SKM-1 treated with dmso at 0.1 percent for 144 hours (cell line): ENCODE data around the gene PGF.

Source experiments
- DNase-seq: peaks from one replicate; lab custom pipeline; 2025; ENCODE audit not compliant: unreplicated experiment; lab: John Stamatoyannopoulos, UW

Gene PGF

GRCh38 chr14:74921987-74922751 is 33.2 kb downstream of the PGF start:
- DNase-seq, result no peak

- DNase-seq, result no peak
Observed at GRCh38 chr14:74921053-74921620, 34.3 kb downstream of the PGF start.

- DNase-seq, result no peak
Observed at GRCh38 chr14:74920281-74920680, 35.1 kb downstream of the PGF start.

DNA sequence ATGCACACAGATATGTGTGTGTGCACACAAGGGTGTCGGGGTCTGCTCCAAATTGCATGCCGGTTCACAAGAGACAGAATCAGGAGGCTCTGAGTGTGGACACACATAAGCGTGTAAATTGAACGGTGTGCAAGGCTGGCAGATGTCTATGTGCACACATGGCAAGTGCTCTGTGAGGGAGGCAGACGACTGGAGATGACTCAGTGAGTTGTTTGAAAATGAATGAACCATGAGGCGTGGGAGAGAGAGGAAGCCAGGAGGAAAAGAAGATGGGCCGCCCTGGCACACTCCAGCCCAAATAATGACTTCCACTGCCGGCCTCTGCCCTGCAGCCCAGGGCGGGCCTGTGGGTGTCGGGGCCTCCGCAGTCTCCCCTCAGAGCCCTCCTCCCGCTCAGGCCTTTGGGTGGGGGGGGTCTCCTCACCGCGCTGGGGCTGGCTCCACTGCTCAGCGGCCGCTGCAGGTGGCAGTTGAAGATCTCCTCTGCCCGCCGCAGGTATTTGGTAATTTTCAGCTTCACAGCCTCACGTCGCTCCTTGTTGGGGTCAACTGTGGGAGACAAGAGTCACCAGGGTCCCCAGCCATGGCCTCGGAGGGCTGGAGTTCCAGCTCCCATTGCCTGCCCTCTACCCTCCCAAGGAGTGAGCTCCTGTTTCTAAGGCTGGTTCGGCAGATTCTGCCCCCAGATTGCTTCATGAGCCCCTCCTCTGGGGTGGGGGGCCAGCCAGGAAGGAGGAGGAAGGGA is 35.8 kb downstream of the PGF start:
- DNase-seq, result no peak

GRCh38 chr14:74918380-74918779 is 37.0 kb downstream of the PGF start:
- DNase-seq, result no peak

DNA sequence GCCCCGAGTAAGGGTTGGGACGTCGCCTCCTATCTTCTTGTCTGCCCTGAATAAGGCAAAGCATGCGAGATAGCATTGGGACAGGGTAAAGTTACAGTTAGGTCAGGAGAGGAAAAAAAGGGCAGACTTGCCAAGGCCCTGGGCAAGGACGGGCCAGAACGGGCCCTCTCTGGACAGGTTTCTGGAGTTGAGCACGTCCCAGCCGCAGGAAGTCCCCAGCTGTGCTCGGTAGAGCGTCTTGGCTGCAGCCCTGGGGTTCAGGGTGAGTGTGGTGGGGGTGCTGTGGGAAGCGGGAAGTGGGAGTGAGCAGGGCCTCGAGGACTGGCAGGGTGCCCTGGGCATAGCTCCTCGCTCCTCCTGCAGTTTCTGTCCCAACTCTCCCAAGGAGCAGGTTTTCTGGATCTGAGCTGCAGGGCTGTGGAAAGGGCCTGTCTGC is 37.7 kb downstream of the PGF start:
- DNase-seq, result no peak

GRCh38 chr14:74917178-74917543 is 38.2 kb downstream of the PGF start:
- DNase-seq, result no peak

- no peak for DNase-seq
Observed at GRCh38 chr14:74915826-74916225, 39.6 kb downstream of the PGF start.

- no peak for DNase-seq
Observed at GRCh38 chr14:74915426-74915825, 40.0 kb downstream of the PGF start.

DNA sequence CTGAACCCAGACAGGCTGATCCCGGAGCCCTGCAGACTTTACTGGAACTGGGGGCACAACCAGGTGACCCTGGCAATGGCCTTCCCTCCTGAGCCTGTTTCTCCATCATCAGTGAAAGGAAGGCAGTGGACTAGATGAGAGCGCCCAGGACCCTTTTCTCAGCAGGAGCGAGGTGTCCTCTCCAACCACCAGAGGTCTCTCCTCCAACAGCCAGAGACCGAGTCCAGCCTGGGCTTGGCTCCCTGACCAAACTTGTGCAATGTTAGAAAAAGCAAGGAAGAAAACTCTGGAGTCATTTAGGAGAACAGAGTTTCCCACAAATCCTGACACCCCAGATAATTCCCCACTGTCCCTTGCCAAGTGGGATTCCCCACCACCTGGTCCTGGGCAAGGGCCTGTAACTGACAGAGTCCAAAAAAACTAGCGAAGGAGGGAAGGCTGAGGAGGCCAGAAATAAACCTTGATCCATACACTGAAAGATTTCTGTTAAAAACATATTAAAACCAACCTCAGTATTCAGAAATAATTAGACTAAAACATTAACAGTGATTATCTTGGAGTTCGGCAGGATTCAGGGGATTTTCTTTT is 41.3 kb downstream of the PGF start:
- no peak for DNase-seq

DNA sequence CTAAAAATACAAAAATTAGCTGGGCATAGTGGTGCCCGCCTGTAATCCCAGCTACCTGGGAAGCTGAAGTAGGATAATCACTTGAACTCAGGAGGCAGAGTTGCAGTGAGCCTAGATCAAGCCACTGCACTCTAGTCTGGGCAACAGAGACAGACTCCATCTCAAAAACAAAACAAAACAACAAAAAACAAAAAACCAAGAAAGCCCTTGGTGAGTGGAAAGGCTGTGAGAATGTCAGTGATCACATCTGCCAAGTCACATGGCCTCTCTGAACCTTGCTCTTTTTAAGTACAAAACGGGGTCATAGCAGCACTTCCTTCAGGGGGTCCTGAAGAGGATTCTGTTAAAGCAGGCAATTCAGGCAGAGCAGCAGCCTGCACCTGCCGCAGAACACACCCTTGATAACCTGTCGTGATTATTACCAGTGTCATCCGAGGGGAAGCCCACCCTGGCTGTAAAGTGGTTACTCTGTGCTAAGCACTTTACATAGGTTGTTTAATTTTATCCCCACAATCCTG is 41.9 kb downstream of the PGF start:
- no peak for DNase-seq

GRCh38 chr14:74912801-74913200 is 42.6 kb downstream of the PGF start:
- no peak for DNase-seq

DNA sequence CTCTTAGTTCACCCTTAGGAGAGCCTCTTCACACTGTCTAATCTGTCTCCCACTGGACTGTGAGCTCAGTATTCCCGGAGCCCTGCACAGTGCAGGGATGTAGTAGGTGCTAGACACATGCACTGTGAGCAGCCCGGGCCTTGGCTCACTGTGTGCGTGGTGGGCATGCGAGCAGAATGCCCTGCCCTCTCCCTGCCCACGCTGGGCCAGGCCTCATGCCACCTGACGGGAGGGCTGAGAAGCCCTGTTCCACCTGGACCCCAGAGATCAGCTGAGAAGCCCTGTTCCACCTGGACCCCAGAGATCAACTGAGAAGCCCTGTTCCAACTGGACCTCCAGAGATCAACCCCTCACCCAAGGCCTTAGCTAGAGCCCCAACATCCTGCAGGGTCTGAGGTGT is 43.3 kb downstream of the PGF start:
- no peak for DNase-seq

DNA sequence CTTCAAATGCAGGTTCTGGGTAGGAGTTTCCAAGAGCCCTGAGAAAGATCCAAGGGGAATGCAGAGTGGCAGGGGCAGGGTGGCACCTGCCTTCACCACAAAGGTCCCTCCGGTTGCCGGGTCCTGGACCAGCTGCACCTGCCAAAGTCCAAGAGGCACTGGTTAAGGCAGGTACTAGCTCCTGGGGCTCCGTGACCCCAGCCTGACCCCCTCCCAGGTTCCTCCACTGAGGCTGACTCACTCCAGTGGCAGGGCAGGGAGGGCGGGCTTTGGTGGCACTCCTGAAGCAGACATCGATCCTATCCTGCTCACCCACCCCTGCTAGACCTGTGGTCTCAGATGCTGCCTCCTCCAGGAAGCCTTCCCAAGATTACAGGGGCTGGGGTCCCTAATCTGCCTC is 43.7 kb downstream of the PGF start:
- no peak for DNase-seq

GRCh38 chr14:74911221-74911620 is 44.2 kb downstream of the PGF start:
- DNase-seq, result no peak

DNA sequence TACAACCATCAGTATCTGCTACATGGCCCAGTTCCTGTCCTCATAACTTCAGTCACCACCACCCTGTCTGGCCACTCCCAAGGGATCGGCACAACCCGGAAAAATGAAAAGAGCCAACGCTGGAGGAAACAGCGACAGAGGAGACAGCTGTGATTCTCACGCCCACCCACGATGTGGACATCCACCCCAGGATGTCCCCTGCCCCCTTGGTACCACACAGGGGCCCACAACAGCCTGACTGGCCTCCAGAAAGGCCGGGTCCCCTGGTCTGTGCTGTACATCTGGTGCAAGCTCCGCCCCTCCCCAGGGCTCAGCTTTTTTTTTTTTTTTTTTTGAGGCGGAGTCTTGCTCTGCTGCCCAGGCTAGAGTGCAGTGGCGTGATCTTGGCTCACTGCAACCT is 44.8 kb downstream of the PGF start:
- DNase-seq, result no peak

DNA sequence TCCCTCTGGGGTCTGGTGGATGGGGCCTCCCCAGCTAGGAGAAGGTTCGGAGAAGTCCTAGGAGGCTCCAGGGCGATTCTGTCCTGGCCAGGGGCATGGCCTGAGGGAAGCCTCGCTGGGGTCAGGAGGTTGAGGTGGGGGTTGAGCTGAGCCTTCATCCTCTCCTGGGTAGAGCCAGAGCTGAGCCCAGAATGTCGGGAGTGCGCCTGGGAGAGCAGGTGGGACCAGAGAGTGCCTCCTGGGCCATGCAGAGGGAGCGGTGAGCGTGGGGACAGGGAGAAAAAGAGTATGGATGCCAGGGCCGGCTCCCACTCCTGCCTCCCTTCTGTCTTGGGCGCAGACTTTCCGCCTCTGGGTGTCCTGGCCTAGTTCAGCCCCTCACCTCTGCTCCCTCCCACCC is 45.5 kb downstream of the PGF start:
- DNase-seq, result no peak

DNA sequence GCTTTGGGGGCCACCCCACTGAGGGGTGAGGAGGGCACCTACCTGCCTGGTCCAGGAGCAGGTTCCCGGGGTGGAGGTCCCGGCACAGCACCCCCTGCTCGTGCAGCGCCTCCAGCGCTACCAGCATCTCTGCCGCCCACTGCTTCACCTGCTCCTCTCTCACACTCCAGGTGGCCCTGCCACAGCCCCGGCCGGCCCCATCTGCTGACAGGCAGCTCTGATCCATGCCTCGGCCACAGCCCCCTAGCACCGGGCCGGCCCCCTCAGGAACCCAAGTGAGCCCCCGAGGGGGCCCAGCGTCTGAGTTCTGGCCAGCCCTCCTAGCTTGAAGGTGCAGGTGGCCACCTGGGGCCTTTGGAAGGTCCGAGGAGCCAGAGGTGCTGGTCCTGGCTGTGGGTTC is 45.9 kb downstream of the PGF start:
- no peak for DNase-seq

DNA sequence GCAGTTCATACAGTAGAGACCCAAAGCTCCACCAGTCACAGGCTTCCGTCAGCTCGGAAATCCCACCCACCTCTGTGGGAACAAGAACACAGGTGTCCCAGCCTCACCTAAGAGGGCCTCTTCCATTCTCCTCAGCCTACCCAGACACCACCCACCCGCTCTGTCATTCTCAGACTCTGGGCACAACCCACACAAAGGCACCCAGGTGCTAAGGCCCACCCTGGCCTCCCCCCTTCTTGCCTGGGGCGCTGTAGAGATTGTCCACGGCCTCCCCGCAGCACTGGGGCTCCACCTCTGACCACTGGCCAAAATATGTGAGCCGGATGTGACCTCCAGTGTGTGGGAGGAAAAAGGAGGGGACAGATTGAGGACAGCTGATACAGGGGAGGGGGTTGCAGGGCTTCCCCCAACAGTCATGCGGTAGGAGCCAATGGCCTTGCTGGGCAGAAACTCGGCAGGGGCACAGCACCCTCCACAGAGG is 46.5 kb downstream of the PGF start:
- no peak for DNase-seq

GRCh38 chr14:74907744-74908143 is 47.7 kb downstream of the PGF start:
- DNase-seq, result no peak

- no peak for DNase-seq
Observed at GRCh38 chr14:74906925-74907521, 48.4 kb downstream of the PGF start.
